Endometrial microvascular endothelial cells (primary cell): Measurements from ENCODE around the gene SH3BGRL2. TPM values are rescaled to one million over a fixed set of nuclear protein-coding genes. Genes with fewer than 3 reads are reported as not detected.

ENCODE experiments used
- in situ Hi-C: cut with HindIII; loops from 2 replicates; pipeline ENCODE4 v1.10.0; 2017; ENCODE audit warnings: low sequenced_read_pairs, low pct_unique_long_range_greater_than_20kb; ENCODE audit errors: inconsistent ontology term
- total RNA-seq: library from RNA; depleted of rRNA; stranded (reverse); fragments of >200 nt; gene quantifications from one replicate; pipeline ENCODE4 v1.2.3, GENCODE V29; 2015; ENCODE audit errors: inconsistent ontology term

SH3BGRL2 gene
- total RNA-seq = 19.6 TPM

- in situ Hi-C loops = no loop called here
These were observed at the start of gene SH3BGRL2 for GRCh38 chr6:79630883-79631692. TSS of gene SH3BGRL2 (plus strand) at chr6:79631329. CDS start at chr6:79631462, 133 bp downstream.

- in situ Hi-C loops = no loop called here
These were observed 46.8 kb upstream of the SH3BGRL2 start for GRCh38 chr6:79584332-79584731.

- in situ Hi-C loops = no loop called here
These were observed 44.6 kb upstream of the SH3BGRL2 start for GRCh38 chr6:79586548-79586947.

- in situ Hi-C loops = no loop called here
These were observed 41.4 kb upstream of the SH3BGRL2 start for GRCh38 chr6:79589701-79590100.

GRCh38 chr6:79597155-79597554 is 34.0 kb upstream of the SH3BGRL2 start:
- in situ Hi-C loops = no loop called here

GRCh38 chr6:79598012-79598411 is 33.1 kb upstream of the SH3BGRL2 start:
- in situ Hi-C loops = no loop called here

- in situ Hi-C loops = no loop called here
These were observed 31.3 kb upstream of the SH3BGRL2 start for GRCh38 chr6:79599725-79600259.

- in situ Hi-C loops = no loop called here
These were observed 30.8 kb upstream of the SH3BGRL2 start for GRCh38 chr6:79600313-79600712.

GRCh38 chr6:79600812-79601609 is 30.1 kb upstream of the SH3BGRL2 start:
- in situ Hi-C loops = no loop called here

- in situ Hi-C loops = no loop called here
These were observed 28.3 kb upstream of the SH3BGRL2 start for GRCh38 chr6:79602859-79603258.

- in situ Hi-C loops = no loop called here
These were observed 26.5 kb upstream of the SH3BGRL2 start for GRCh38 chr6:79604583-79605037.

GRCh38 chr6:79605061-79605460 is 26.1 kb upstream of the SH3BGRL2 start:
- in situ Hi-C loops = no loop called here

- in situ Hi-C loops = no loop called here
These were observed 25.0 kb upstream of the SH3BGRL2 start for GRCh38 chr6:79605968-79606764.

GRCh38 chr6:79607000-79607399 is 24.1 kb upstream of the SH3BGRL2 start:
- in situ Hi-C loops = no loop called here

GRCh38 chr6:79608334-79609224 is 22.6 kb upstream of the SH3BGRL2 start:
- in situ Hi-C loops = no loop called here

- in situ Hi-C loops = no loop called here
These were observed 21.9 kb upstream of the SH3BGRL2 start for GRCh38 chr6:79609225-79609595.

GRCh38 chr6:79610306-79611009 is 20.7 kb upstream of the SH3BGRL2 start:
- in situ Hi-C loops = no loop called here
